CD4-positive, alpha-beta T cell (primary cell): ENCODE measurements around the gene MPV17L2. TPM values are rescaled to one million over a fixed set of nuclear protein-coding genes. Genes with fewer than 3 reads are reported as not detected.
"Not testable (repeated sequence)": the region's sequence is repeated elsewhere in the genome, so short reads cannot be mapped to it uniquely, and the experiment has no call there.

Experiments
- ATAC-seq: fragments of 200-7000 bp; cut with Tn5 transposase; one replicate; pipeline ENCODE4 v1.10.0; 2022; ENCODE audit warnings: mild to moderate bottlenecking; ENCODE audit not compliant: poor library complexity
- CTCF ChIA-PET: fragments of 350-600 bp; sonication (Branson Sonifier 250); formaldehyde crosslinking; loops from one replicate; lab custom pipeline; 2021; ENCODE audit warnings: antibody characterized with exemption, inconsistent platforms; lab: Charles Lee
- POLR2A ChIA-PET: fragments of 350-600 bp; sonication (Branson Sonifier 250); formaldehyde crosslinking; loops from one replicate; lab custom pipeline; 2021; ENCODE audit warnings: antibody characterized with exemption, inconsistent platforms; lab: Charles Lee
- DNase-seq, 14 experiments: peaks; one replicate each; pipeline ENCODE4 v3.0.0-alpha.2; 2013 to 2020; ENCODE audit warnings: mixed read lengths in 2 of 14
- H3K27ac ChIP-seq, 2 donors: one replicate each; pipeline versions ENCODE4 v1.5.1 to v1.7.0; 2013; ENCODE audit warnings: low read length in 2 of 2, low read depth in 1 of 2, mild to moderate bottlenecking in 1 of 2
- H3K27me3 ChIP-seq, 2 experiments: 1 replicate in 1 of 2; 2 replicates in 1 of 2; pipeline versions ENCODE4 v1.6.1 to v1.7.0; 2013; ENCODE audit warnings: low read length in 2 of 2, control low read depth in 1 of 2, mild to moderate bottlenecking in 1 of 2, moderate library complexity in 1 of 2; ENCODE audit not compliant: insufficient read depth in 2 of 2, control insufficient read depth in 1 of 2
- H3K36me3 ChIP-seq: one replicate; pipeline ENCODE4 v1.6.1; 2013; ENCODE audit warnings: low read length, control low read depth; ENCODE audit not compliant: insufficient read depth
- H3K4me1 ChIP-seq: one replicate; pipeline ENCODE4 v1.6.1; 2013; ENCODE audit warnings: low read length, control low read depth; ENCODE audit not compliant: insufficient read depth
- H3K4me3 ChIP-seq: one replicate; pipeline ENCODE4 v1.5.1; 2013; ENCODE audit warnings: mild to moderate bottlenecking, low read length, moderate library complexity
- H3K9me3 ChIP-seq, 2 experiments: 1 replicate in 1 of 2; 2 replicates in 1 of 2; pipeline versions ENCODE4 v1.6.1 to v1.7.0; 2013; ENCODE audit warnings: low read length in 2 of 2, mild to moderate bottlenecking in 2 of 2, control low read depth in 1 of 2, moderate library complexity in 1 of 2; ENCODE audit not compliant: control insufficient read depth in 1 of 2, insufficient read depth in 1 of 2
- H3K27ac Mint-ChIP-seq: one replicate; pipeline ENCODE4 v1.8.0; 2020; ENCODE audit warnings: mixed read lengths
- H3K27me3 Mint-ChIP-seq: one replicate; pipeline ENCODE4 v1.8.0; 2021; ENCODE audit warnings: mixed read lengths
- H3K36me3 Mint-ChIP-seq: one replicate; pipeline ENCODE4 v1.8.0; 2021; ENCODE audit warnings: low read depth, mixed read lengths
- H3K4me1 Mint-ChIP-seq: one replicate; pipeline ENCODE4 v1.8.0; 2021; ENCODE audit warnings: low read depth, mixed read lengths
- H3K4me3 Mint-ChIP-seq: one replicate; pipeline ENCODE4 v1.8.0; 2020; ENCODE audit warnings: mild to moderate bottlenecking, mixed read lengths
- H3K9me3 Mint-ChIP-seq: one replicate; pipeline ENCODE4 v1.8.0; 2020; ENCODE audit warnings: mixed read lengths
- CTCF ChIP-seq: fragments of 200-600 bp; IDR thresholded peaks from one replicate; pipeline ENCODE4 v1.8.0; 2022; ENCODE audit warnings: antibody characterized with exemption, mild to moderate bottlenecking
- intact Hi-C, 2 experiments: fragments of 100-400 bp; cut with DNase I in 1 of 2; cut with micrococcal nuclease in 1 of 2; formaldehyde crosslinking; loops; one replicate each; pipeline versions ENCODE4 v1.15.1 to v1.9.0; 2023 to 2025; cut with DNase I, micrococcal nuclease
- total RNA-seq, 174 experiments: library from RNA in 2 of 174; stranded (reverse) in 2 of 174; gene quantifications; one replicate each; pipeline ENCODE4 v1.2.3 and lab custom pipeline; 2021 to 2026

Gene MPV17L2
- total RNA-seq, 2 experiments from 2014 or later, result 2.8 to 3.9 TPM

GRCh38 chr19:18157465-18158063 lies 35.5 kb upstream of the MPV17L2 start:
- no peak overlapping the region for H3K4me3 Mint-ChIP-seq
- intact Hi-C loops, result no loop called here
- H3K36me3 Mint-ChIP-seq, result peaks cover 19% of the 10 kb centered on the region
- Histone ChIP-seq H3K4me3 (no peak overlapping the region), H3K27ac (no peak overlapping the region), H3K36me3 (peaks cover 17% of the 10 kb centered on the region), H3K9me3 (no peaks in the 10 kb centered on the region), H3K27me3 (no peaks in the 10 kb centered on the region), H3K4me1 (peaks cover 40% of the 10 kb centered on the region)
- DNase-seq, result peak in 1 of 14 experiments; percentile 24
- no peaks in the 10 kb centered on the region for H3K9me3 Mint-ChIP-seq
- no peaks in the 10 kb centered on the region for H3K27me3 Mint-ChIP-seq
- peaks cover 25% of the 10 kb centered on the region for H3K4me1 Mint-ChIP-seq
- TF ChIP-seq CTCF, result no peak
- ATAC-seq, result no peak
- ChIA-PET POLR2A (no interaction called here), CTCF (no interaction called here)
- no peak overlapping the region for H3K27ac Mint-ChIP-seq

GRCh38 chr19:18158467-18158866 lies 34.6 kb upstream of the MPV17L2 start:
- no peaks in the 10 kb centered on the region for H3K9me3 ChIP-seq
- no peak for TF ChIP-seq CTCF
- DNase-seq (no peak), ATAC-seq (no peak)
- Mint-ChIP-seq H3K4me3 (no peak overlapping the region), H3K9me3 (no peaks in the 10 kb centered on the region), H3K27ac (no peak overlapping the region), H3K4me1 (peaks cover 23% of the 10 kb centered on the region), H3K27me3 (no peaks in the 10 kb centered on the region), H3K36me3 (peaks cover 20% of the 10 kb centered on the region)
- peaks cover 24% of the 10 kb centered on the region for H3K36me3 ChIP-seq
- H3K4me3 ChIP-seq, result no peak overlapping the region
- no peaks in the 10 kb centered on the region for H3K27me3 ChIP-seq
- no peak overlapping the region for H3K27ac ChIP-seq
- intact Hi-C loops, result no loop called here
- H3K4me1 ChIP-seq, result peaks cover 35% of the 10 kb centered on the region
- ChIA-PET POLR2A (no interaction called here), CTCF (no interaction called here)

- H3K27me3 Mint-ChIP-seq, result not testable (repeated sequence)
These were observed 33.9 kb upstream of the MPV17L2 start for GRCh38 chr19:18159059-18159616.

More at GRCh38 chr19:18159059-18159616, 33.9 kb upstream of the MPV17L2 start:
- H3K27me3 ChIP-seq, CTCF ChIA-PET, H3K4me3 Mint-ChIP-seq, H3K9me3 Mint-ChIP-seq, H3K9me3 ChIP-seq, H3K27ac ChIP-seq, DNase-seq, H3K27ac Mint-ChIP-seq, intact Hi-C loops, ATAC-seq, H3K4me3 ChIP-seq: not testable (repeated sequence)
- POLR2A ChIA-PET, result interaction anchor here (1.5 kb wide), 1 partner anchor 13 kb away, joined by 4 read pairs; no protein-coding TSS in a partner anchor
- Histone ChIP-seq H3K36me3 (peaks cover 24% of the 10 kb centered on the region), H3K4me1 (peaks cover 29% of the 10 kb centered on the region)
- H3K36me3 Mint-ChIP-seq, result peaks cover 17% of the 10 kb centered on the region
- peaks cover 19% of the 10 kb centered on the region for H3K4me1 Mint-ChIP-seq
